ENCODE measurements around the gene ZNF655. TPM values are rescaled to one million over a fixed set of nuclear protein-coding genes. Genes with fewer than 3 reads are reported as not detected.
"Not testable (repeated sequence)": the region's sequence is repeated elsewhere in the genome, so short reads cannot be mapped to it uniquely, and the experiment has no call there.

ZNF655 gene
- total and polyA plus RNA-seq, 2 experiments from 2014 or later, result 20.6 to 55.8 TPM

- H3K27me3 ChIP-seq (ENCODE audit: insufficient read depth); H4K20me1 ChIP-seq (replicated peaks; ENCODE audit: insufficient read depth); DNase-seq (ENCODE audit: low spot score); H3K4me3 ChIP-seq; H2AFZ ChIP-seq; ATAC-seq; H3K27ac ChIP-seq (ENCODE audit: low read depth); H3K27ac Mint-ChIP-seq; H3K4me1 ChIP-seq (ENCODE audit: insufficient read depth); H3K4me1 Mint-ChIP-seq; H3K4me3 Mint-ChIP-seq; H3K27me3 Mint-ChIP-seq (ENCODE audit: insufficient read depth, low read depth, poor library complexity); H3K9me3 Mint-ChIP-seq; H3K9me2 ChIP-seq (ENCODE audit: insufficient read depth); H3K4me2 ChIP-seq; H3F3A ChIP-seq (replicated peaks; ENCODE audit: low read depth): not testable (repeated sequence)
- H3K36me3 Mint-ChIP-seq (ENCODE audit: low read depth), result peaks cover 58% of the 10 kb centered on the region
- Histone ChIP-seq H3K36me3 (ENCODE audit: insufficient read depth) (peaks cover 31% of the 10 kb centered on the region), H3K79me2 (replicated peaks; ENCODE audit: insufficient read depth) (peaks cover 21% of the 10 kb centered on the region; the same call in 1 of the 2 replicates)
Measured at GRCh38 chr7:99568770-99569169, 10.3 kb downstream of the ZNF655 start.

DNA sequence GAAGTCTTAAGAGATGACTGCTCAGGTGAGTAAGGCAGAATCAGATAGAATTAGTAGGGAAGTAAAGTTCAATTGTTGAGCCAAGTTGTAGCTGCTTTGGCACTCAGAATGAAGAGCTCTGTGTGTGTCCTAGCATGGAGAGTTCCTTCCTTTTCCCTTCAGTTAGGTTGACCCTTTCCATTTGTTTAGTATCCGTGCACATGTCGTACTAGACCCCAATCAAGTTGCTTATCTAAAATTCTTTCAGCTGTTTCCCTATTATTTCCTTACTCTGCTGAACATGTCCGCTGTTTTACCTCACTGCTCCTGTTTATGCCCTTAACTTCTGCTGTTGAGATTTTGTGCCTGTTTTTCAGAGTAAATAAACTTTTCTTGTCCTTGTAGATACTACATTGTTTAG lies 13.3 kb downstream of the ZNF655 start:
- no peak overlapping the region for H3K4me3 ChIP-seq
- H3K36me3 ChIP-seq (ENCODE audit: insufficient read depth), result peaks cover 19% of the 10 kb centered on the region; the same call in 1 of the 2 replicates
- Mint-ChIP-seq H3K27me3 (ENCODE audit: insufficient read depth, low read depth, poor library complexity) (no peaks in the 10 kb centered on the region), H3K36me3 (ENCODE audit: low read depth) (peaks cover 40% of the 10 kb centered on the region), H3K4me1 (peaks cover 17% of the 10 kb centered on the region; the same call in 2 of the 3 replicates), H3K27ac (no peak overlapping the region), H3K4me3 (no peak overlapping the region), H3K9me3 (no peaks in the 10 kb centered on the region)
- H4K20me1 ChIP-seq (replicated peaks; ENCODE audit: insufficient read depth), result peaks cover 6% of the 10 kb centered on the region; the same call in 1 of the 2 replicates
- no peak overlapping the region for H2AFZ ChIP-seq
- 0 out of 2 replicates have a peak, but pooled peaks cover 12% of the 10 kb centered on the region for H3K79me2 ChIP-seq (replicated peaks; ENCODE audit: insufficient read depth)
- no peaks in the 10 kb centered on the region for H3F3A ChIP-seq (replicated peaks; ENCODE audit: low read depth)
- ATAC-seq (no peak), DNase-seq (ENCODE audit: low spot score) (no peak)
- no peak overlapping the region for H3K27ac ChIP-seq (ENCODE audit: low read depth)
- peaks cover 15% of the 10 kb centered on the region for H3K4me1 ChIP-seq (ENCODE audit: insufficient read depth)
- H3K9me2 ChIP-seq (ENCODE audit: insufficient read depth), result no peaks in the 10 kb centered on the region
- H3K4me2 ChIP-seq, result no peak overlapping the region
- no peaks in the 10 kb centered on the region for H3K27me3 ChIP-seq (ENCODE audit: insufficient read depth)
- TF ChIP-seq STAT1 (IDR thresholded peaks at IDR 0.05; ENCODE audit: unreplicated experiment) (no peak), EZH2 (IDR thresholded peaks at IDR 0.05; ENCODE audit: low read depth, unreplicated experiment) (no peak), CREB1 (CRISPR knock-in tag; IDR thresholded peaks at IDR 0.05; ENCODE audit: low read depth) (no peak), POLR2AphosphoS5 (IDR thresholded peaks at IDR 0.05; ENCODE audit: low read depth) (no peak), JUNB (IDR thresholded peaks at IDR 0.05; ENCODE audit: unreplicated experiment) (no peak), ETS1 (IDR thresholded peaks at IDR 0.05) (no peak), EZH2phosphoT487 (IDR thresholded peaks at IDR 0.05; ENCODE audit: unreplicated experiment) (no peak), ZNF331 (CRISPR knock-in tag; IDR thresholded peaks at IDR 0.05; ENCODE audit: low read depth) (no peak), ZNF114 (CRISPR knock-in tag; IDR thresholded peaks at IDR 0.05) (no peak), CTCF (conservative IDR thresholded peaks at IDR 0.05; ENCODE audit: low read depth in 2 of 2) (no peak), NANOG (IDR thresholded peaks at IDR 0.05; ENCODE audit: borderline replicate concordance) (no peak), ZNF462 (CRISPR knock-in tag; IDR thresholded peaks at IDR 0.05) (no peak)

Measured in GM23338 (cell line).